H7 (cell line): Measurements from ENCODE around the gene RDH16. TPM values are rescaled to one million over a fixed set of nuclear protein-coding genes. Genes with fewer than 3 reads are reported as not detected.

Source experiments
- DNase-seq: peaks from one replicate; pipeline ENCODE4 v3.0.0; 2012
- H3K27me3 ChIP-seq: 2 replicates; pipeline ENCODE4 v1.6.0; 2011; ENCODE audit warnings: mild to moderate bottlenecking, low read length; ENCODE audit not compliant: control insufficient read depth, insufficient read depth
- H3K36me3 ChIP-seq: replicated peaks from 2 replicates; pipeline ENCODE4 v1.5.1; 2011; ENCODE audit warnings: low read length; ENCODE audit not compliant: control insufficient read depth, insufficient read depth
- H3K4me3 ChIP-seq: 2 replicates; pipeline ENCODE4 v1.5.1; 2011; ENCODE audit warnings: low read depth, mild to moderate bottlenecking, control low read depth, low read length, moderate library complexity; ENCODE audit not compliant: insufficient read depth
- total RNA-seq: library from RNA; depleted of rRNA; stranded (reverse); fragments of >200 nt; shearing (Covaris generic); gene quantifications from 2 replicates; pipeline ENCODE4 v1.2.3, GENCODE V29; 2014; rRNA removed

The RDH16 gene, protein sequence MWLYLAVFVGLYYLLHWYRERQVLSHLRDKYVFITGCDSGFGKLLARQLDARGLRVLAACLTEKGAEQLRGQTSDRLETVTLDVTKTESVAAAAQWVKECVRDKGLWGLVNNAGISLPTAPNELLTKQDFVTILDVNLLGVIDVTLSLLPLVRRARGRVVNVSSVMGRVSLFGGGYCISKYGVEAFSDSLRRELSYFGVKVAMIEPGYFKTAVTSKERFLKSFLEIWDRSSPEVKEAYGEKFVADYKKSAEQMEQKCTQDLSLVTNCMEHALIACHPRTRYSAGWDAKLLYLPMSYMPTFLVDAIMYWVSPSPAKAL
- total RNA-seq, result 0.63 and 0.66 TPM in 2 replicates

DNA sequence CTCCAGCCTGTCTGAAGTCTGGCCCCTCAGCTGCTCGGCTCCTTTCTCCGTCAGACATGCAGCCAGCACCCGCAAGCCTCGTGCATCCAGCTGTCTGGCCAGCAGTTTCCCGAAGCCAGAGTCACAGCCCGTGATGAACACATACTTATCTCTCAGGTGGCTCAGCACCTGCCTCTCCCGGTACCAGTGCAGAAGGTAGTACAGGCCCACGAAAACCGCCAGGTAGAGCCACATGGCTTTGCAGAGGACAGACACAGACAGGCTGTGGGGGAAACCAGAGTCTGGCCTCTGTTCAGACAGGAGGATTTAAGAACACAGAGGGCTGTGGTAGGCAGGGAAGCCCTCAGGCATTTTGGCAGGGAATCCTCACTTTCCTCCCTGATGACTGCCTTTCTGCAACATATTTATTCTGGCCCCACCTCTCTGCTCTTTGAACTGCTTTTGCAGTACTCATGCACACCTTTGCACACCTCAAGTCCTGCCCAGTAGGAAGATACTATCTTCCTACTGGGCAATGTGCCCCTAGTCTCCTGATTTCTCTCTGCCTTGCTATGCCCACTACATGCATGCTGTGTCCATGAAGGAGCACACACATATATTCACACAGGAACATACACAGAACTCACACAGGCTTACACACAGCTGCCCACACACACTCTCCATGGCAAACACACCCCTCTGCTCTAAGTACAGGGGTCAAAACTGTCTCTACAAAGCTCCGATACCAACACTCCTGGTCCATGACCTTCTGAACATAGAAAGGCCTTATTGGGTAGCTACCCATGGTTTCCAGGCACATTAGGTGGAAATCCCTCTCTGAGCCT, at the start of gene RDH16:
Gene RDH16, minus strand, starts transcription at position 380 of the 824 bp plus-strand sequence. Its CDS starts 146 bp downstream, at position 234.
- no peak for DNase-seq

GRCh38 chr12:57006809-57007475, 49.5 kb upstream of the RDH16 start:
- no peak for DNase-seq
- H3K4me3 ChIP-seq, result peak overlapping the region; percentile 7; the same call in 1 of the 2 replicates
- peaks cover 24% of the 10 kb centered on the region for H3K36me3 ChIP-seq
- H3K27me3 ChIP-seq, result no peaks in the 10 kb centered on the region

More for the DNA sequence above, at the start of gene RDH16:
- no peak within 1 kb of the TSS for H3K4me3 ChIP-seq
- no peaks in the 10 kb centered on the region for H3K27me3 ChIP-seq
- no peaks in the 10 kb centered on the region for H3K36me3 ChIP-seq

DNA sequence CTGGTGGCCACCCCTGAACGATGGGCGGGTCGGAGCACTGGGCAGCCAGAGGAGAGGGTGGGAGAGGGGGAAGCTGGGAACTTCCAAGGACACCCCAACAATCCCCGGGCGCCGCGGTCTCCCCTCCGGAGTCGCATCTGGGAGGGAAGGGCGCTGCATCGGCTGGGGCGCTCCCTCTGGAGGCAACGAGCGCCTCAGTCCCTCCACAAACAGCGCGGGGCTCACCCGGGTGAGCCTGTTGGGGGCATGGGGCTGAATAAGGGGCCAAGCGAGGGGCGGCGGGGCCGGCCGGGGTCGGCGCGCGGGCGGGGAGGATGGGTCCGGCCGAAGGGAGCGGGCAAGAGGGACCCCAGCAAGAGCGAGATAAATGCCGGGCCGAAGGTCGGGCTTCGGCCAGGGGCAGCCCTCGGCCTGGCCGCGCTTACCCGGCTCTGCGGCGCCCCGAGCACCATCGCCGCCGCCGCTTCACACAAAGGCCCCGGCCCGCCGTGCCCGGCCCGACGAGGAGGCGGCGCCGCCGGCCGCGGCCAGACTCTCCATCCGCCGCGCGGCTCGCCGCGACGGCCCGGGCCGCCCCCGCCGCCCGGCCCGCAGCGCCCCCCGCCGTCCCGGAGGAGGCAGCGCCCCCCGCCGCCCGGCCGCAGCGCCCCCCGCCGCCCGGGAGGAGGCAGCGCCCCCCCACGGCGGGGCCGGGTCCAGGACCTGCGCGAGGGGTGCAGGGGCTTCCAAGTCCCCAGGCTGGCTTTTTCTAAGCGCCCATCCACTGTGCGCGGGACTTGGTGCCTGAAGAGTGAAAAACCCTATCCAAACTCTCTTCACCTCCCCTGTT, 48.8 kb upstream of the RDH16 start, which contains the start of gene ZBTB39:
Gene ZBTB39, minus strand, starts transcription at position 567 of the 829 bp plus-strand sequence. CDS start 1,629 bp downstream, outside the sequence.
- DNase-seq, result peak; percentile 98
- Histone ChIP-seq H3K36me3 (peaks cover 25% of the 10 kb centered on the region), H3K27me3 (no peaks in the 10 kb centered on the region), H3K4me3 (peak within 1 kb of the TSS; percentile 82)

DNA sequence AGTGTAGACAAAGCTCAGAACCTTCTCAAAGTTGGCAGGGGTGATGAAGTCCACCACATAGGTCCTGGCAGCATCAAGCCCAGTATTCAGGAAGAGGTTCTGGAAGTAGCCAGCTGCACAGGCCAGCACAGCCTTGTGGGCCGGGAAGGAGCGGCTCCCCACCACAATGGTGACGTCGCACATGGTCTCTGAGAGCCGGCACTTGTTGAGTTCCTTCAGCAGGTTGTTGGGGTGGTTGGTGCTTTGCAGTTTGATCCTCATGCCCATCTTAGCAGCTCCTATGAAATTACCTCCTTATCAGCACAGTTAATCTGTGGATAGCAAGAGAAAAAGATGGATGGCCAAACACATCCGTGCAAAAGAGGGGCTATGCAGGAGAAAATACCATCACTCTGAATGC, 47.2 kb upstream of the RDH16 start:
- no peak overlapping the region for H3K4me3 ChIP-seq
- DNase-seq, result no peak

GRCh38 chr12:57003395-57003794, 46.0 kb upstream of the RDH16 start:
- no peak overlapping the region for H3K4me3 ChIP-seq
- no peak for DNase-seq
- H3K36me3 ChIP-seq, result peaks cover 30% of the 10 kb centered on the region
- no peaks in the 10 kb centered on the region for H3K27me3 ChIP-seq

More for the DNA sequence above, 47.2 kb upstream of the RDH16 start:
- no peaks in the 10 kb centered on the region for H3K27me3 ChIP-seq
- H3K36me3 ChIP-seq, result peaks cover 30% of the 10 kb centered on the region

- Histone ChIP-seq H3K36me3 (peaks cover 32% of the 10 kb centered on the region), H3K4me3 (no peak overlapping the region), H3K27me3 (no peaks in the 10 kb centered on the region)
- peak; percentile 91 for DNase-seq
Observed at GRCh38 chr12:57001448-57001906, 44.1 kb upstream of the RDH16 start.

- H3K4me3 ChIP-seq, result no peak overlapping the region
Observed at GRCh38 chr12:57000393-57000792, 43.0 kb upstream of the RDH16 start.

GRCh38 chr12:56999456-56999855, 42.0 kb upstream of the RDH16 start:
- no peak for DNase-seq
- no peak overlapping the region for H3K4me3 ChIP-seq
- peaks cover 30% of the 10 kb centered on the region for H3K36me3 ChIP-seq
- no peaks in the 10 kb centered on the region for H3K27me3 ChIP-seq

More at GRCh38 chr12:57000393-57000792, 43.0 kb upstream of the RDH16 start:
- H3K27me3 ChIP-seq, result no peaks in the 10 kb centered on the region
- no peak for DNase-seq
- peaks cover 32% of the 10 kb centered on the region for H3K36me3 ChIP-seq

- no peak overlapping the region for H3K4me3 ChIP-seq
- no peak for DNase-seq
- H3K27me3 ChIP-seq, result no peaks in the 10 kb centered on the region
- H3K36me3 ChIP-seq, result peaks cover 26% of the 10 kb centered on the region
Observed at GRCh38 chr12:56998981-56999380, 41.6 kb upstream of the RDH16 start.

DNA sequence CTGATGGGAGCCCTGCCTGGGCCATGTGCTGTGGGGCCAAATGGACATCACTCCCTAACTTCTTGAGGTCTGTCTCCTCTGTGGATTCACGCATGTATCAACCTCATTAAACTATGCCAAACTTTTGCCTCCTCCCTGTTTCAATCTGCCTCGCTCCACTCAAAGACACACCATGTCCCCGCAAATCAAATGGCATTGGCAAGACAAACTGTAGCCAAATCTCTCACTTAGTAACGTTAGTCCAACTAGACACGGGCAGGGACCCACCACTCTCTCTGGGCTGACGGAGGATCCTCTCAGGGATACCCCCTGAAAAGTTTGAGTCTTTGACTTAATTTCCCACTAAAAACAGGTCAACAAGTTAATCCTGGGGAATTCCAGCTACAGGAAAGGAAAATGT, 40.9 kb upstream of the RDH16 start:
- no peak overlapping the region for H3K4me3 ChIP-seq
- peaks cover 20% of the 10 kb centered on the region for H3K36me3 ChIP-seq
- DNase-seq, result no peak
- no peaks in the 10 kb centered on the region for H3K27me3 ChIP-seq

DNA sequence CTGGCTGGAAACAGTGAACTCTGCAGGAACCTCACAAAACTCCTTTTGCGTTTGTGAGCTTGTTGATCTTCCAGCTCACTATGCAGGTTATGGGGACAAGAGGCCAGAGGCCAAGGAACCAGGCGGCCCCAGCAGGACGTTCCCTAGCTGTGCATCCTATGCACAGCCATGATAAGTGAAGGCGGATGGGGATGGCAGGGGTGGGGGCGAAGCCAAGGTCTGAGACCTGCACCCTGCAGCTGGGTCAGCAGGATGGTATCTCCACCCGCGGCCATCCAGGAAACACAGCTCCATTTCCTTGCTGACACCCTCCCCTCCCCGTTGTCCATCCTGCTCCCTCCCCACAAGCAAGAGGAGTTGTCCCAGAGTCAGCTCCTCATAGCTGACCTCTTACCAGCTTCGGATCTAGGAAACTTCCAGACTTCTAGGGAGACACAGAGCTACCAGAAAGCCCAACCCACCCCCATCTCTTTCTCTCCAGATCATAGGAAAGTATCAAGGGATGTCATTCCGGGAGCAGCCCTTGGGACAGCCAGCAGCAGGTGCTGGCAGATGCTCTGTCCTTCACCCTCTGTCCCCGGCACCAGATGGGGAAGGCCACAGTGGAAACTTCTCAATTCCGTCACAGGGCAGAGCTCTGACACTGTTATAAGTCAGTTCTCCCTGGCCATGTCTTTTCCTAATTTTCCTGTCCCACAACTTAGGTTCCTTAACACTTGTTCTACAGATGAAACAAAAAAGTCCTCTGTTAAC, 39.6 kb upstream of the RDH16 start:
- Histone ChIP-seq H3K36me3 (peaks cover 8% of the 10 kb centered on the region), H3K27me3 (no peaks in the 10 kb centered on the region), H3K4me3 (no peak overlapping the region)
- no peak for DNase-seq

DNA sequence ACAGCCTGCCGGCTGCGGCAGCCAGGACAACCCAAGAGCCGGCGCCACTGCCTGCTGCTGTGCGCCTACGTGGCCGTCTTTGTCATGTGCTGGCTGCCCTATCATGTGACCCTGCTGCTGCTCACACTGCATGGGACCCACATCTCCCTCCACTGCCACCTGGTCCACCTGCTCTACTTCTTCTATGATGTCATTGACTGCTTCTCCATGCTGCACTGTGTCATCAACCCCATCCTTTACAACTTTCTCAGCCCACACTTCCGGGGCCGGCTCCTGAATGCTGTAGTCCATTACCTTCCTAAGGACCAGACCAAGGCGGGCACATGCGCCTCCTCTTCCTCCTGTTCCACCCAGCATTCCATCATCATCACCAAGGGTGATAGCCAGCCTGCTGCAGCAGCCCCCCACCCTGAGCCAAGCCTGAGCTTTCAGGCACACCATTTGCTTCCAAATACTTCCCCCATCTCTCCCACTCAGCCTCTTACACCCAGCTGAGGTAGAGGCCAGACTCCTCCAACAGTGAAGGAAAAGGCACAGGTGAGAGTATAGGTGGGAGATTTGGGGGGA, 38.6 kb upstream of the RDH16 start:
- no peaks in the 10 kb centered on the region for H3K27me3 ChIP-seq

More for the DNA sequence above, 38.6 kb upstream of the RDH16 start:
- Histone ChIP-seq H3K4me3 (no peak overlapping the region), H3K36me3 (peaks cover 6% of the 10 kb centered on the region)
- no peak for DNase-seq
